Activated CD8-positive, alpha-beta T cell treated with anti-CD3 and anti-CD28 coated beads for 36 hours (primary cell): Measurements from ENCODE around the gene DCAF8. TPM values are rescaled to one million over a fixed set of nuclear protein-coding genes. Genes with fewer than 3 reads are reported as not detected.

Source experiments
- ATAC-seq: fragments of 200-7000 bp; cut with Tn5 transposase; one replicate; pipeline ENCODE4 v1.10.0; 2021; ENCODE audit warnings: mild to moderate bottlenecking, moderate library complexity
- CTCF ChIA-PET: fragments of 350-600 bp; sonication (Branson Sonifier 250); formaldehyde crosslinking; loops from one replicate; lab custom pipeline; 2021; ENCODE audit warnings: antibody characterized with exemption; lab: Charles Lee
- POLR2A ChIA-PET: fragments of 350-600 bp; sonication (Branson Sonifier 250); formaldehyde crosslinking; loops from one replicate; lab custom pipeline; 2021; ENCODE audit warnings: antibody characterized with exemption; lab: Charles Lee
- DNase-seq: peaks from one replicate; pipeline ENCODE4 v3.0.0-alpha.2; 2020
- H3K27ac Mint-ChIP-seq: one replicate; pipeline ENCODE4 v1.8.0; 2021; ENCODE audit warnings: mild to moderate bottlenecking, mixed read lengths
- H3K27me3 Mint-ChIP-seq: one replicate; pipeline ENCODE4 v1.8.0; 2021; ENCODE audit warnings: mixed read lengths
- H3K36me3 Mint-ChIP-seq: one replicate; pipeline ENCODE4 v1.8.0; 2021; ENCODE audit warnings: low read depth, mixed read lengths
- H3K4me1 Mint-ChIP-seq: one replicate; pipeline ENCODE4 v1.8.0; 2021; ENCODE audit warnings: low read depth, mixed read lengths
- H3K4me3 Mint-ChIP-seq: one replicate; pipeline ENCODE4 v1.8.0; 2021; ENCODE audit warnings: mild to moderate bottlenecking, moderate library complexity, mixed read lengths
- H3K9me3 Mint-ChIP-seq: one replicate; pipeline ENCODE4 v1.8.0; 2021; ENCODE audit warnings: mixed read lengths
- intact Hi-C: fragments of 100-400 bp; cut with micrococcal nuclease; formaldehyde crosslinking; loops from one replicate; pipeline ENCODE4 v1.10.0; 2022
- total RNA-seq, 2 experiments: library from RNA; stranded (reverse); gene quantifications; one replicate each; pipeline ENCODE4 v1.2.3, GENCODE V29; 2021
- TF ChIP-seq, protein P1 (sequence below): fragments of 200-600 bp; IDR thresholded peaks from one replicate; pipeline ENCODE4 v1.8.0; 2022; ENCODE audit warnings: antibody characterized with exemption, mild to moderate bottlenecking

DCAF8 gene
- total RNA-seq, 2 experiments from 2014 or later: 116 TPM

GRCh38 chr1:160171980-160172379 lies 90.4 kb downstream of the DCAF8 start:
- ChIA-PET POLR2A (no interaction called here), CTCF (interaction anchor here (1.2 to 1.5 kb wide), 3 partner anchors 21 to 80 kb away, joined by 3 read pairs; no protein-coding TSS in a partner anchor)
- no peaks in the 10 kb centered on the region for H3K36me3 Mint-ChIP-seq
- H3K4me3 Mint-ChIP-seq: no peak overlapping the region
- no peaks in the 10 kb centered on the region for H3K9me3 Mint-ChIP-seq
- TF ChIP-seq, protein P1, sequence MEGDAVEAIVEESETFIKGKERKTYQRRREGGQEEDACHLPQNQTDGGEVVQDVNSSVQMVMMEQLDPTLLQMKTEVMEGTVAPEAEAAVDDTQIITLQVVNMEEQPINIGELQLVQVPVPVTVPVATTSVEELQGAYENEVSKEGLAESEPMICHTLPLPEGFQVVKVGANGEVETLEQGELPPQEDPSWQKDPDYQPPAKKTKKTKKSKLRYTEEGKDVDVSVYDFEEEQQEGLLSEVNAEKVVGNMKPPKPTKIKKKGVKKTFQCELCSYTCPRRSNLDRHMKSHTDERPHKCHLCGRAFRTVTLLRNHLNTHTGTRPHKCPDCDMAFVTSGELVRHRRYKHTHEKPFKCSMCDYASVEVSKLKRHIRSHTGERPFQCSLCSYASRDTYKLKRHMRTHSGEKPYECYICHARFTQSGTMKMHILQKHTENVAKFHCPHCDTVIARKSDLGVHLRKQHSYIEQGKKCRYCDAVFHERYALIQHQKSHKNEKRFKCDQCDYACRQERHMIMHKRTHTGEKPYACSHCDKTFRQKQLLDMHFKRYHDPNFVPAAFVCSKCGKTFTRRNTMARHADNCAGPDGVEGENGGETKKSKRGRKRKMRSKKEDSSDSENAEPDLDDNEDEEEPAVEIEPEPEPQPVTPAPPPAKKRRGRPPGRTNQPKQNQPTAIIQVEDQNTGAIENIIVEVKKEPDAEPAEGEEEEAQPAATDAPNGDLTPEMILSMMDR: no peak
- peaks cover 5% of the 10 kb centered on the region for H3K27me3 Mint-ChIP-seq
- no peak for ATAC-seq
- intact Hi-C loops: no loop called here
- peaks cover 25% of the 10 kb centered on the region for H3K4me1 Mint-ChIP-seq
- DNase-seq: no peak
- no peak overlapping the region for H3K27ac Mint-ChIP-seq

DNA sequence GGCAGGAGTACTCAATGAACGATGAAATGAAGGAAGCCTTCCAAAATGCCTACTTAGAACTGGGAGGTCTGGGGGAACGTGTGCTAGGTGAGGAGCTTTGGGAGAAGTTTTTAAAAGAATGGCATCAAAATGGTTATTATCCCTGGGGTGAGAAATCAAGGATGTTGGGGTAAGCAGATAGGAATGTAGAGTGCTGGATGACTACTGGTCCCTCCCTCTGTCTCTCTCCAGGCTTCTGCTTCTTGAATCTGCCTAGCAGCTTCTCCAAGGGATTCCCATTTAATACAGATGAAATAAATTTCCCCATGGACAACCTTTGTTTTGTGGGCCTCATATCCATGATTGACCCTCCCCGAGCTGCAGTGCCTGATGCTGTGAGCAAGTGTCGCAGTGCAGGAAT lies 91.0 kb downstream of the DCAF8 start:
- peaks cover 8% of the 10 kb centered on the region for H3K27me3 Mint-ChIP-seq
- H3K9me3 Mint-ChIP-seq: no peaks in the 10 kb centered on the region
- TF ChIP-seq, protein P1: no peak
- no peak for DNase-seq
- intact Hi-C loops: no loop called here
- no peaks in the 10 kb centered on the region for H3K36me3 Mint-ChIP-seq
- H3K4me3 Mint-ChIP-seq: no peak overlapping the region
- CTCF ChIA-PET: interaction anchor here (1.2 to 1.4 kb wide), 2 partner anchors 62 to 86 kb away, joined by 3 to 5 read pairs; no protein-coding TSS in a partner anchor
- no peak for ATAC-seq
- H3K4me1 Mint-ChIP-seq: peaks cover 30% of the 10 kb centered on the region
- H3K27ac Mint-ChIP-seq: no peak overlapping the region
- POLR2A ChIA-PET: no interaction called here

DNA sequence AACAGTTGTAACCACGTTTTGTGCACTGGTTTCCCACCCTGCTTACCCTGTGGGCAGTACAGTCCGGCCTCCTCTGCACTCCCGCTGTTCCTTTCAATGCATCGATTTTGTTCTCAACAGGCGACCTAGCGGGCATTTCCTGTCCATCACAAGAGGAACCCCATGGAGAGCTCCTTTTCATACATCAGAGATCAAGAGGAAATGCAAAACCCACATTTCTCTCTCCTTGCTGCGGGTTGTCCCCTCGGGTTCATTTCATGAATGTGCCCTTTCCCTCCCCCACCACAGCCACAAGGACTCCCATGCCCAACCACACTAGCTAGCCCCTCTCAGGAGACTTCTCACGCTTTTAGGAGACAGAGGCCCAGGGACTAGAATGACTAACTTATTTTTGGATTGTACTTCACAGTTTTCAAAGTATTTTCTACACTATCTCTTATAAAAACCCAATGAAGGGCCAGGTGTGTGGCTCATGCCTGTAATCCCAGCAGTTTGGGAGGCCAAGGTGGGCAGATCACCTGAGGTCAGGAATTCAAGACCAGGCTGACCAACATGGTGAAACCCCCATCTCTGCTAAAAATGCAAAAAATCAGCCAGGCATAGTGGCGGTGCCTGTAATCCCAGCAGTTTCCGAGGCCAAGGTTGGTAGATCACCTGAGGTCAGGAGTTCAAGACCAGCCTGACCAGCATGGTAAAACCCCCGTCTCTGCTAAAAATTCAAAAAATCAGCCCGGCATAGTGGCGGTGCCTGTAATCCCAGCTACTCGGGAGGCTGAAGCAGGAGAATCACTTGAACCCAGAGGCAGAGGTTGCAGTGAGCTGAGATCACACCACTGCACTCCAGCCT lies 92.6 kb downstream of the DCAF8 start:
- Mint-ChIP-seq H3K4me3 (no peak overlapping the region), H3K27me3 (peaks cover 11% of the 10 kb centered on the region), H3K4me1 (peaks cover 33% of the 10 kb centered on the region), H3K27ac (peak overlapping the region; percentile 30), H3K36me3 (no peaks in the 10 kb centered on the region), H3K9me3 (no peaks in the 10 kb centered on the region)
- ChIA-PET POLR2A (interaction anchor here (0.6 to 1.3 kb wide), 5 partner anchors 61 to 130 kb away, joined by 3 read pairs; partner anchors contain the start of gene DCAF8), CTCF (interaction anchor here (0.7 to 1.9 kb wide), 9 partner anchors 14 to 206 kb away, joined by 3 to 7 read pairs (median 5); no protein-coding TSS in a partner anchor)
- ATAC-seq: peak; percentile 67
- DNase-seq: peak; percentile 85
- intact Hi-C loops: loop anchor here (5.0 kb wide), 1 partner anchor 82 kb away; no protein-coding TSS in a partner anchor
- TF ChIP-seq, protein P1: no peak

GRCh38 chr1:160168609-160169369 lies 93.6 kb downstream of the DCAF8 start:
- intact Hi-C loops: loop anchor here (5.0 kb wide), 1 partner anchor 81 kb away; no protein-coding TSS in a partner anchor
- TF ChIP-seq, protein P1: no peak
- Mint-ChIP-seq H3K4me1 (peaks cover 33% of the 10 kb centered on the region), H3K4me3 (no peak overlapping the region), H3K27ac (no peak overlapping the region), H3K36me3 (no peaks in the 10 kb centered on the region), H3K9me3 (no peaks in the 10 kb centered on the region), H3K27me3 (peaks cover 11% of the 10 kb centered on the region)
- CTCF ChIA-PET: interaction anchor here (0.7 to 1.9 kb wide), 7 partner anchors 13 to 207 kb away, joined by 3 to 7 read pairs (median 5); no protein-coding TSS in a partner anchor
- no peak for DNase-seq
- POLR2A ChIA-PET: interaction anchor here (0.6 to 1.3 kb wide), 4 partner anchors 60 to 131 kb away, joined by 3 read pairs; partner anchors contain the start of gene DCAF8
- no peak for ATAC-seq
